Measurements from ENCODE around the gene TRIM38.
"Not testable (repeated sequence)": the region's sequence is repeated elsewhere in the genome, so short reads cannot be mapped to it uniquely, and the experiment has no call there.

TRIM38 gene

GRCh38 chr6:25939593-25939992 lies 23.0 kb upstream of the TRIM38 start:
- DNase-seq (ENCODE audit: low read depth in 1 of 2, low spot score in 1 of 2), result no peak

GRCh38 chr6:25942561-25943147 lies 19.9 kb upstream of the TRIM38 start:
- DNase-seq (ENCODE audit: low read depth in 1 of 2, low spot score in 1 of 2), result no peak

GRCh38 chr6:25943887-25944286 lies 18.7 kb upstream of the TRIM38 start:
- DNase-seq (ENCODE audit: low read depth in 1 of 2, low spot score in 1 of 2), result no peak

- DNase-seq (ENCODE audit: low read depth in 1 of 2, low spot score in 1 of 2), result no peak
Observed at GRCh38 chr6:25944688-25945574, 17.7 kb upstream of the TRIM38 start.

DNA sequence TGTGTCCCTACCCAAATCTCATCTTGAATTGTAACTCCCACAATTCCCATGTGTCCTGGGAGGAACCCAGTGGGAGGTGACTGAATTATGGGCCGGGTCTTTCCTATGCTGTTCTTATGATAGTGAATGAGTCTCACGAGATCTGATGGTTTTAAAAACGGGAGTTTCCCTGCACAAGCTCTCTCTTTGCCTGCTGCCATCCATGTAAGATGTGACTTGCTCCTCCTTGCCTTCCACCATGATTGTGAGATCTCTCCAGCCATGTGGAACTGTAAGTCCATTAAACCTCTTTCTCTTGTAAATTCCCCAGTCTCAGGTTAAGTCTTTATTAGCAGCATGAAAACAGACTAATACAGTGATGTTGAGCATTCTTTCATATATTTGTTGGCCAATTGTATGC lies 16.9 kb upstream of the TRIM38 start:
- not testable (repeated sequence) for DNase-seq (ENCODE audit: low read depth in 1 of 2, low spot score in 1 of 2)

- DNase-seq (ENCODE audit: low read depth in 1 of 2, low spot score in 1 of 2), result no peak
Observed at GRCh38 chr6:25946631-25947030, 16.0 kb upstream of the TRIM38 start.

GRCh38 chr6:25947492-25947891 lies 15.1 kb upstream of the TRIM38 start:
- not testable (repeated sequence) for DNase-seq (ENCODE audit: low read depth in 1 of 2, low spot score in 1 of 2)

DNA sequence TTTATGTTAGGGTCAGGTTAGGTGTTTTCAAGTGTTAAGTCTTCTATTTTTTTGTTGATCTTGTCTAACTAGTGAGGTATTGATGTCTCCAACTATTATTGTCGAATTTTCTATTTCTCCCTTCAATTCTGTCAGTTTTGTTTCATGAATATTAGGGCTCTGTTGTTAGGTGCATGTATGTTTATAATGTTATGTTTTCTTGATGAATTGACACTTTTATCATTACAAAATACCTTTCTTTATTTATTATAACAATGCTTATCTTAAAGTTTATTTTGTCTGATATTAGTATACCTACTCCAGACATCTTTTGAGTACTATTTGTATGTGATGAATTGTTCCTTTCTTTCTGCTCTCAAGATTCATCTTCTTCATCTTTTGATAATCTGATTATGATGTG lies 12.9 kb upstream of the TRIM38 start:
- no peak for DNase-seq (ENCODE audit: low read depth in 1 of 2, low spot score in 1 of 2)

DNA sequence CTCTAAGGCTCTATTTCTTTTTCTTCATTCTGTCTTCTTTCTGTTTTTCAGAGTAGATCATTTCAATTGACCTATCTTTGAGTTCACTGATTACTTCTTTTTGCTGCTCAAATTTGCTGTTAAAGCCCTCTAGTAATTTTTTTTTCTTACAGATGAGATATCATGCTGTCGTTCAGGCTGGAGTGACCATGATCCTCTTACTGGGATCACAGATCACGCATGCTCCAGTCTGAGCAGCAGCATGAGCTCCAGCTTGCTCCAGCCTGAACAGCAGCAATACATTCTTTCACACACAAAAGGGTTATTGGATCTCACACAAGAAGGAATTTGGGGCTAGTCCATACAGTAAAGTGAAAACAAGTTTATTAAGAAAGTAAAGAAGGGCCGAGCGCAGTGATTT lies 12.3 kb upstream of the TRIM38 start:
- no peak for DNase-seq (ENCODE audit: low read depth in 1 of 2, low spot score in 1 of 2)

- DNase-seq (ENCODE audit: low read depth in 1 of 2, low spot score in 1 of 2), result no peak
Observed at GRCh38 chr6:25951296-25952032, 11.1 kb upstream of the TRIM38 start.

- no peak for DNase-seq (ENCODE audit: low read depth in 1 of 2, low spot score in 1 of 2)
Observed at GRCh38 chr6:25952535-25952934, 10.1 kb upstream of the TRIM38 start.

DNA sequence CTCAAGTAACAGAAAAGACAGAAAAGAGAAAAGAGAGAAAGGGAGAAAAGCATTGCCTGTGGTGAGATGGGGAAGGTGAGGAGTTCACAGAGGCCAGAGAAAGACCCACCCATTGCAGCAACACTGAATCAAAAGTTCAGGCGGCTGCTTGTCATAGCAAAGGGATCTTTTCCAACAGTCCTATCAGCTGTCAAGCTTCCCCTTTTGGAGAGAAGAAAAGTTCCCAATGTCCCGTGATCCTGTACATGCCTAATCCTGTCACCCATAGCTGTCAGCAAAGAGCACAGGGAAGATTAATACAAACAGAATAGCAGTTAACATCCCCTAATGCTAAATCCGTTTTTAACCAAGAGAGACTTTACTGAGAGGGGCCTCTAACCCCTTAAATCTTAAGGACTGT lies 8.9 kb upstream of the TRIM38 start:
- DNase-seq (ENCODE audit: low read depth in 1 of 2, low spot score in 1 of 2), result no peak

DNA sequence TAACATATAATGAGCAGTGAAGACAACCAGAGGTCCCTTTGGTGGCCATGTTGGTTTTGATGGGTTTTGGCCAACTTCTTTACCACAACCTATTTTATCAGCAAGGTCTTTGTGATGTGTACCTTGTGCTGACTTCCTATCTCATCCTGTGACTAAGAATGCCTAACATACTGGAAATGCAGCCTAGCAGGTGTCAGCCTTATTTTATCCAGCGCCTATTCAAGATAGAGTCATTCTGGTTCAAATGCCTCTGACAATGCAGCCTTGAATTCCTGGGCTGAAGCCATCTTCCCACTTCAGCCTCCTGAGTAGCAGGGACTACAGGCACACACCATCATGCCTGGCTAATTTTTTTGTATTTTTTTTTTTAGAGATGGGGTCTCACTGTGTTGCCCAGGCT lies 7.8 kb upstream of the TRIM38 start:
- no peak for DNase-seq (ENCODE audit: low read depth in 1 of 2, low spot score in 1 of 2)

- no peak for DNase-seq (ENCODE audit: low read depth in 1 of 2, low spot score in 1 of 2)
Observed at GRCh38 chr6:25956226-25956625, 6.4 kb upstream of the TRIM38 start.

DNA sequence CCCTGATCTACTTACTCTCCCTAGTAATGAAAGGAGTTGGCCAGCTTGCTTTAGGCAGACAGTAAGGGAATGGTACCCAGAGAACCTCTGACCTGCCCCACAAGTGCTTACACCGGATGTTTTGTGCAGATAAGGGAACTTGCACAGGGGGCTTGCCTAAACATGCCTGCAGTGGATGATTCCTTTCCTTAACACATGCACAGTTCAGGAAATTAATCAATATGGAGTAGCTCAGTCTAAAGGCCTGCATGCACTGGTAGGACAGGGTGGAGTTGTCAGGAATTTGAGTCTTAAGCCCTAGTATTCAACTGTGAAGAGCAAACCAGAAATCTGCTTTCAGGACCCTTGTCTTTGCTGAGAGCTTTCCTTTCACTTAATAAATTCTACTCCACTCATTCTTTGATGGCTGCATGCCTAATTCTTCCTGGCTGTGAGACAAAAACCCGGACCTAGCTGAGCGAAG lies 3.9 kb upstream of the TRIM38 start:
- no peak for DNase-seq (ENCODE audit: low read depth in 1 of 2, low spot score in 1 of 2)

- no peak for DNase-seq (ENCODE audit: low read depth in 1 of 2, low spot score in 1 of 2)
Observed at GRCh38 chr6:25959890-25960536, 2.6 kb upstream of the TRIM38 start.

DNA sequence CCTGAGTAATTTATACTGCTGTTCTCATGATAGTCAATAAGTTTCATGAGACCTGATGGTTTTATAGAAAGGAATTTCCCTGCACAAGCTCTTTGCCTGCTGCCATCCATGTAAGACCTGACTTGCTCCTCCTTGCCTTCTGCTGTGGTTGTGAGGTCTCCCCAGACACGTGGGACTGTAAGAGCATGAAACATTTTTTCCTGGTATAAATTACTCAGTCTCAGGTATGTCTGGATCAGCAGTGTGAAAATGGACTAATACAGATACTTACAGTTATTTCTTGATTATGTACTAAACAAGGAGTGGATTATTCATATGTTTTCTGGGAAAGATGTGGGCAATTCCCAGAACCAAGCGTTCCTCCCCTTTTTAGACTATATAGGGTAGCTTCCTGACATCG lies 1.9 kb upstream of the TRIM38 start:
- peak in 1 of 2 donors; percentile 36 for DNase-seq (ENCODE audit: low read depth in 1 of 2, low spot score in 1 of 2)

- no peak for DNase-seq (ENCODE audit: low read depth in 1 of 2, low spot score in 1 of 2)
Observed at GRCh38 chr6:25961619-25962148, 918 bp upstream of the TRIM38 start.

DNA sequence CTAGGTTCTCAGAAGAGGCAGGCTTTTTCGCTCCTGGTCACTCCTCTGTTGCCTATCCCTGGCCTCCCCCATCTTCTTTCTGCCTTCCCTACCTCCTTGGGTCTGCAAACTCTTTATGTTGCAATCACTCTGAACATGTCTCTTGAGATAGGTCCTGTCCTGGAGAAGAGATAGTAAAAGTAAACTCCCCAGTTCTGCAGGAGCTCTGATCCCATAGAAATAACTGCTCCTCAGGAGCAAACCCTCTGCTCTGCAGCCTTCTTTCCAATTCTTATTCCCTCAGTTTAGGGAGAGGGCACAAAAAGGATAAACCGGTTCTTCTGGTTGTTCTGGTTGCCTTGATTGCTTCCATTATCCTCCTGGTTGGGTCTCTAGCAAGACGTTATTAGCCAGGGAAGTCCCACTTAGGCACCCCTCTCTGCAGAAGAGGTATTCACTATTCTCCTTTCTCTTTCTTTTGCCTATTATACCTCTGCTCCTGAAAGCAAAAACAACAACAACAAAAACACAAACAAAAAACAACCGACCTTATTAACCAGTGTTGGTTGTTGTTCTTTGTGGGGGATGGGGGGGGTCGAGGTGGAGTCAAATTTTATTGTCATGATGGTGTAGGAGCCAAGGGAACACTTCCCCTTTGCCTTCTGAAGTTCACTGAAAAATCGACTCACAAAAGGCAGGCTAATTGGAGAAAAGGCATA lies 973 bp downstream of the TRIM38 start:
- no peak for DNase-seq (ENCODE audit: low read depth in 1 of 2, low spot score in 1 of 2)

GRCh38 chr6:25965058-25965457 lies 2.5 kb downstream of the TRIM38 start:
- no peak for DNase-seq (ENCODE audit: low read depth in 1 of 2, low spot score in 1 of 2)

DNA sequence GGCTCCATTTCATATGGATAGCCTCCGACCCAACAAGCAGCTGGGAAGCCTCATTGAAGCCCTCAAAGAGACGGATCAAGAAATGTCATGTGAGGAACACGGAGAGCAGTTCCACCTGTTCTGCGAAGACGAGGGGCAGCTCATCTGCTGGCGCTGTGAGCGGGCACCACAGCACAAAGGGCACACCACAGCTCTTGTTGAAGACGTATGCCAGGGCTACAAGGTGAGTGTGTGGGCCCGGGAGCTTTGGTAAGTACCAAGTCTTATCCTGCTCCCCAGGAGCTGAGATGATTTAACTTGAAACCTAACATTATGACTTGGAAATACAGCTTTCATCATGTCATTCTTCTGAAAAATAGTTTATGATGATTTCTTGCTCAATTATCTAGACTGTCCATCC lies 4.1 kb downstream of the TRIM38 start:
- no peak for DNase-seq (ENCODE audit: low read depth in 1 of 2, low spot score in 1 of 2)
